ENCODE measurements around the gene TEAD3. TPM values are rescaled to one million over a fixed set of nuclear protein-coding genes. Genes with fewer than 3 reads are reported as not detected.

TEAD3 gene
- total and polyA plus RNA-seq, 2 experiments from 2014 or later, result 15.0 to 26.5 TPM

DNA sequence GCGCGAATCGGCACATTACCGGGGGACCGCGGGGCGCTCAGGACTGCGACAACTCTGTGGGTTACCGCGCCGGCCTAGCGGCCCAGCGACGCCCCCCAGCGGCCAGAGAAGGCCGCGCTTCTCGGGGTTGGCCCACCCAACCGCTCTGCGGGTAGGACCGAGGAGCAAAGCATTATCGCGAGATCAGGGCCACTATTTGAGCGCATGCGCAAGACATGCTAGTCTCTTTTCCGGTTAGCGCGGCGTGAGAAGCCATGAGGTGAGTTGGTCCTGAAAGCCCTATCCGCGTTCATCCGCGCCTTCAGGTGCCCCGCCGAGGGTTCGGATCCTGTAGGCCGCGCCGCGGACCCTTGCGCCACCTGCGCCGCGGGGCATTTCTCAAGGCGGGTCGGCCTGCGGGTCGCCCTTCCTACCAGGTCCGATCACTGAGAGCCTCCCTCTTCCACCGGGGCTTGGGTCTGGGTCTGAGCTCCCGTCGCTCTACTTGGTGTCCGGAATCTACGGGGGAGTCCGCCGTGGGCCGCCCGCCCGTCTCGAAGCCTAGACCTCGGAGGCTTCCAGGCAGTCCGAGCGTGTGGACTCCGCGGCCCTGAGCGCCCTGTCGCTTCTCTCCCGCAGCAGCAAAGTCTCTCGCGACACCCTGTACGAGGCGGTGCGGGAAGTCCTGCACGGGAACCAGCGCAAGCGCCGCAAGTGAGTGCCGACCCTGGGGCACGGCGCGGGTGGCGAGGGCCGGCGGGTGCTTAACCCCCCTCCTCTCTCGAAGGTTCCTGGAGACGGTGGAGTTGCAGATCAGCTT is 28.5 kb downstream of the TEAD3 start, which contains the start of gene RPL10A:
RPL10A (plus strand) TSS at position 221 of the 799 bp plus-strand sequence; CDS start at position 255, 34 bp downstream.
- peaks cover 48% of the 10 kb centered on the region for H3K27me3 Mint-ChIP-seq (ENCODE audit: insufficient read depth, low read depth, poor library complexity)
- peaks cover 40% of the 10 kb centered on the region for H4K20me1 ChIP-seq (replicated peaks; ENCODE audit: insufficient read depth)
- TF ChIP-seq POLR2AphosphoS5 (IDR thresholded peaks at IDR 0.05; ENCODE audit: low read depth) (peak; percentile 100), EZH2 (IDR thresholded peaks at IDR 0.05; ENCODE audit: low read depth, unreplicated experiment) (no peak), STAT1 (IDR thresholded peaks at IDR 0.05; ENCODE audit: unreplicated experiment) (no peak), CREB1 (CRISPR knock-in tag; IDR thresholded peaks at IDR 0.05; ENCODE audit: low read depth) (peak; percentile 60), ZNF331 (CRISPR knock-in tag; IDR thresholded peaks at IDR 0.05; ENCODE audit: low read depth) (no peak)
- TF ChIP-seq, protein P1, sequence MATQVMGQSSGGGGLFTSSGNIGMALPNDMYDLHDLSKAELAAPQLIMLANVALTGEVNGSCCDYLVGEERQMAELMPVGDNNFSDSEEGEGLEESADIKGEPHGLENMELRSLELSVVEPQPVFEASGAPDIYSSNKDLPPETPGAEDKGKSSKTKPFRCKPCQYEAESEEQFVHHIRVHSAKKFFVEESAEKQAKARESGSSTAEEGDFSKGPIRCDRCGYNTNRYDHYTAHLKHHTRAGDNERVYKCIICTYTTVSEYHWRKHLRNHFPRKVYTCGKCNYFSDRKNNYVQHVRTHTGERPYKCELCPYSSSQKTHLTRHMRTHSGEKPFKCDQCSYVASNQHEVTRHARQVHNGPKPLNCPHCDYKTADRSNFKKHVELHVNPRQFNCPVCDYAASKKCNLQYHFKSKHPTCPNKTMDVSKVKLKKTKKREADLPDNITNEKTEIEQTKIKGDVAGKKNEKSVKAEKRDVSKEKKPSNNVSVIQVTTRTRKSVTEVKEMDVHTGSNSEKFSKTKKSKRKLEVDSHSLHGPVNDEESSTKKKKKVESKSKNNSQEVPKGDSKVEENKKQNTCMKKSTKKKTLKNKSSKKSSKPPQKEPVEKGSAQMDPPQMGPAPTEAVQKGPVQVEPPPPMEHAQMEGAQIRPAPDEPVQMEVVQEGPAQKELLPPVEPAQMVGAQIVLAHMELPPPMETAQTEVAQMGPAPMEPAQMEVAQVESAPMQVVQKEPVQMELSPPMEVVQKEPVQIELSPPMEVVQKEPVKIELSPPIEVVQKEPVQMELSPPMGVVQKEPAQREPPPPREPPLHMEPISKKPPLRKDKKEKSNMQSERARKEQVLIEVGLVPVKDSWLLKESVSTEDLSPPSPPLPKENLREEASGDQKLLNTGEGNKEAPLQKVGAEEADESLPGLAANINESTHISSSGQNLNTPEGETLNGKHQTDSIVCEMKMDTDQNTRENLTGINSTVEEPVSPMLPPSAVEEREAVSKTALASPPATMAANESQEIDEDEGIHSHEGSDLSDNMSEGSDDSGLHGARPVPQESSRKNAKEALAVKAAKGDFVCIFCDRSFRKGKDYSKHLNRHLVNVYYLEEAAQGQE (IDR thresholded peaks at IDR 0.05; ENCODE audit: unreplicated experiment), result peak; percentile 50
- TF ChIP-seq, protein P2, sequence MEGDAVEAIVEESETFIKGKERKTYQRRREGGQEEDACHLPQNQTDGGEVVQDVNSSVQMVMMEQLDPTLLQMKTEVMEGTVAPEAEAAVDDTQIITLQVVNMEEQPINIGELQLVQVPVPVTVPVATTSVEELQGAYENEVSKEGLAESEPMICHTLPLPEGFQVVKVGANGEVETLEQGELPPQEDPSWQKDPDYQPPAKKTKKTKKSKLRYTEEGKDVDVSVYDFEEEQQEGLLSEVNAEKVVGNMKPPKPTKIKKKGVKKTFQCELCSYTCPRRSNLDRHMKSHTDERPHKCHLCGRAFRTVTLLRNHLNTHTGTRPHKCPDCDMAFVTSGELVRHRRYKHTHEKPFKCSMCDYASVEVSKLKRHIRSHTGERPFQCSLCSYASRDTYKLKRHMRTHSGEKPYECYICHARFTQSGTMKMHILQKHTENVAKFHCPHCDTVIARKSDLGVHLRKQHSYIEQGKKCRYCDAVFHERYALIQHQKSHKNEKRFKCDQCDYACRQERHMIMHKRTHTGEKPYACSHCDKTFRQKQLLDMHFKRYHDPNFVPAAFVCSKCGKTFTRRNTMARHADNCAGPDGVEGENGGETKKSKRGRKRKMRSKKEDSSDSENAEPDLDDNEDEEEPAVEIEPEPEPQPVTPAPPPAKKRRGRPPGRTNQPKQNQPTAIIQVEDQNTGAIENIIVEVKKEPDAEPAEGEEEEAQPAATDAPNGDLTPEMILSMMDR (conservative IDR thresholded peaks at IDR 0.05; ENCODE audit: low read depth in 2 of 2), result peak; percentile 87 to 93
- TF ChIP-seq, protein P3, sequence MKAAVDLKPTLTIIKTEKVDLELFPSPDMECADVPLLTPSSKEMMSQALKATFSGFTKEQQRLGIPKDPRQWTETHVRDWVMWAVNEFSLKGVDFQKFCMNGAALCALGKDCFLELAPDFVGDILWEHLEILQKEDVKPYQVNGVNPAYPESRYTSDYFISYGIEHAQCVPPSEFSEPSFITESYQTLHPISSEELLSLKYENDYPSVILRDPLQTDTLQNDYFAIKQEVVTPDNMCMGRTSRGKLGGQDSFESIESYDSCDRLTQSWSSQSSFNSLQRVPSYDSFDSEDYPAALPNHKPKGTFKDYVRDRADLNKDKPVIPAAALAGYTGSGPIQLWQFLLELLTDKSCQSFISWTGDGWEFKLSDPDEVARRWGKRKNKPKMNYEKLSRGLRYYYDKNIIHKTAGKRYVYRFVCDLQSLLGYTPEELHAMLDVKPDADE (IDR thresholded peaks at IDR 0.05), result peak; percentile 80

More for the DNA sequence above, 28.5 kb downstream of the TEAD3 start, which contains the start of gene RPL10A:
- Mint-ChIP-seq H3K9me3 (peaks cover 8% of the 10 kb centered on the region; the same call in 2 of the 3 replicates), H3K27ac (peak within 1 kb of the TSS; percentile 99), H3K4me3 (peak within 1 kb of the TSS; percentile 93), H3K36me3 (ENCODE audit: low read depth) (peaks cover 79% of the 10 kb centered on the region), H3K4me1 (peaks cover 43% of the 10 kb centered on the region)
- peak within 1 kb of the TSS; percentile 100 for H3K4me3 ChIP-seq
- peak within 1 kb of the TSS; percentile 96 for H3K27ac ChIP-seq (ENCODE audit: low read depth)
- H3F3A ChIP-seq (replicated peaks; ENCODE audit: low read depth), result peaks cover 53% of the 10 kb centered on the region
- peaks cover 33% of the 10 kb centered on the region for H3K79me2 ChIP-seq (replicated peaks; ENCODE audit: insufficient read depth)
- peak within 1 kb of the TSS; percentile 100 for H3K4me2 ChIP-seq
- H2AFZ ChIP-seq, result peak within 1 kb of the TSS; percentile 95
- H3K9me2 ChIP-seq (ENCODE audit: insufficient read depth), result no peaks in the 10 kb centered on the region
- H3K27me3 ChIP-seq (ENCODE audit: insufficient read depth), result peaks cover 5% of the 10 kb centered on the region; the same call in 1 of the 2 replicates
- H3K36me3 ChIP-seq (ENCODE audit: insufficient read depth), result peaks cover 38% of the 10 kb centered on the region
- peaks cover 25% of the 10 kb centered on the region for H3K4me1 ChIP-seq (ENCODE audit: insufficient read depth)
- peak; percentile 98 for DNase-seq (ENCODE audit: low spot score)
- ATAC-seq, result peak; percentile 83

All from GM23338 (cell line).